ENCODE results near the gene TROAP. TPM values are rescaled to one million over a fixed set of nuclear protein-coding genes. Genes with fewer than 3 reads are reported as not detected.
"Not testable (repeated sequence)": the region's sequence is repeated elsewhere in the genome, so short reads cannot be mapped to it uniquely, and the experiment has no call there.

Gene TROAP
- total RNA-seq, 1 donor from 2014 or later = 11.7 TPM

GRCh38 chr12:49276304-49277290 lies 46.5 kb upstream of the TROAP start:
- Mint-ChIP-seq H3K27ac (ENCODE audit: unreplicated experiment) (peak overlapping the region; percentile 78), H3K4me1 (ENCODE audit: low read depth, unreplicated experiment) (peaks cover 28% of the 10 kb centered on the region), H3K9me3 (ENCODE audit: unreplicated experiment) (peaks cover 7% of the 10 kb centered on the region), H3K27me3 (ENCODE audit: unreplicated experiment) (peaks cover 3% of the 10 kb centered on the region), H3K4me3 (ENCODE audit: unreplicated experiment) (peak overlapping the region; percentile 48), H3K36me3 (ENCODE audit: unreplicated experiment) (peaks cover 5% of the 10 kb centered on the region)
- no peak for DNase-seq
- no peak for TF ChIP-seq CTCF (IDR thresholded peaks at IDR 0.05; ENCODE audit: partially characterized antibody, unreplicated experiment)

GRCh38 chr12:49277466-49277865 lies 45.6 kb upstream of the TROAP start:
- Mint-ChIP-seq H3K27ac (ENCODE audit: unreplicated experiment) (peak overlapping the region; percentile 62), H3K36me3 (ENCODE audit: unreplicated experiment) (peaks cover 5% of the 10 kb centered on the region)
- TF ChIP-seq CTCF (IDR thresholded peaks at IDR 0.05; ENCODE audit: partially characterized antibody, unreplicated experiment) = no peak

GRCh38 chr12:49279706-49280159 lies 43.3 kb upstream of the TROAP start:
- Mint-ChIP-seq H3K27ac (ENCODE audit: unreplicated experiment) (peak overlapping the region; percentile 78), H3K4me3 (ENCODE audit: unreplicated experiment) (peak overlapping the region; percentile 40), H3K36me3 (ENCODE audit: unreplicated experiment) (no peaks in the 10 kb centered on the region), H3K27me3 (ENCODE audit: unreplicated experiment) (peaks cover 4% of the 10 kb centered on the region), H3K4me1 (ENCODE audit: low read depth, unreplicated experiment) (peaks cover 42% of the 10 kb centered on the region), H3K9me3 (ENCODE audit: unreplicated experiment) (peaks cover 11% of the 10 kb centered on the region)
- no peak for TF ChIP-seq CTCF (IDR thresholded peaks at IDR 0.05; ENCODE audit: partially characterized antibody, unreplicated experiment)
- DNase-seq = peak; percentile 40

More at GRCh38 chr12:49277466-49277865, 45.6 kb upstream of the TROAP start:
- DNase-seq = no peak
- Mint-ChIP-seq H3K4me3 (ENCODE audit: unreplicated experiment) (no peak overlapping the region), H3K9me3 (ENCODE audit: unreplicated experiment) (peaks cover 7% of the 10 kb centered on the region), H3K27me3 (ENCODE audit: unreplicated experiment) (peaks cover 3% of the 10 kb centered on the region), H3K4me1 (ENCODE audit: low read depth, unreplicated experiment) (peaks cover 34% of the 10 kb centered on the region)

GRCh38 chr12:49280545-49280944 lies 42.5 kb upstream of the TROAP start:
- not testable (repeated sequence) for H3K27ac Mint-ChIP-seq (ENCODE audit: unreplicated experiment); H3K4me3 Mint-ChIP-seq (ENCODE audit: unreplicated experiment); DNase-seq; H3K27me3 Mint-ChIP-seq (ENCODE audit: unreplicated experiment); H3K36me3 Mint-ChIP-seq (ENCODE audit: unreplicated experiment)
- Mint-ChIP-seq H3K9me3 (ENCODE audit: unreplicated experiment) (peaks cover 11% of the 10 kb centered on the region), H3K4me1 (ENCODE audit: low read depth, unreplicated experiment) (peaks cover 42% of the 10 kb centered on the region)

GRCh38 chr12:49282302-49282701 lies 40.8 kb upstream of the TROAP start:
- Mint-ChIP-seq H3K4me1 (ENCODE audit: low read depth, unreplicated experiment) (peaks cover 30% of the 10 kb centered on the region), H3K9me3 (ENCODE audit: unreplicated experiment) (peaks cover 12% of the 10 kb centered on the region), H3K4me3 (ENCODE audit: unreplicated experiment) (no peak overlapping the region), H3K36me3 (ENCODE audit: unreplicated experiment) (no peaks in the 10 kb centered on the region), H3K27me3 (ENCODE audit: unreplicated experiment) (peaks cover 4% of the 10 kb centered on the region), H3K27ac (ENCODE audit: unreplicated experiment) (peak overlapping the region; percentile 90)
- TF ChIP-seq CTCF (IDR thresholded peaks at IDR 0.05; ENCODE audit: partially characterized antibody, unreplicated experiment) = no peak
- DNase-seq = no peak

GRCh38 chr12:49282740-49283375 lies 40.2 kb upstream of the TROAP start:
- DNase-seq; H3K36me3 Mint-ChIP-seq (ENCODE audit: unreplicated experiment); H3K4me3 Mint-ChIP-seq (ENCODE audit: unreplicated experiment); H3K27me3 Mint-ChIP-seq (ENCODE audit: unreplicated experiment): not testable (repeated sequence)
- Mint-ChIP-seq H3K27ac (ENCODE audit: unreplicated experiment) (peak overlapping the region; percentile 90), H3K9me3 (ENCODE audit: unreplicated experiment) (peaks cover 10% of the 10 kb centered on the region), H3K4me1 (ENCODE audit: low read depth, unreplicated experiment) (peaks cover 25% of the 10 kb centered on the region)

Data from glutamatergic neuron (in vitro differentiated cells).